Neural progenitor cell (in vitro differentiated cells): Measurements from ENCODE around the gene KIF18A. TPM values are rescaled to one million over a fixed set of nuclear protein-coding genes. Genes with fewer than 3 reads are reported as not detected.

Experiments used
- DNase-seq: peaks from one replicate; pipeline ENCODE4 v3.0.0-alpha.2; 2016; ENCODE audit warnings: low spot score
- H2AFZ ChIP-seq: fragments of 200-600 bp; sonication (generic); replicated peaks from 2 replicates; pipeline ENCODE4 v1.6.1; 2016; ENCODE audit warnings: antibody characterized with exemption
- H3F3A ChIP-seq: fragments of 200-600 bp; sonication (generic); 2 replicates; pipeline ENCODE4 v1.6.1; 2016; ENCODE audit warnings: antibody characterized with exemption, low read depth
- H3K27ac ChIP-seq: fragments of 200-600 bp; sonication (generic); 2 replicates; pipeline ENCODE4 v1.5.1; 2016; ENCODE audit warnings: mild to moderate bottlenecking
- H3K27me3 ChIP-seq: fragments of 200-600 bp; sonication (generic); 2 replicates; pipeline ENCODE4 v1.6.1; 2016; ENCODE audit warnings: mild to moderate bottlenecking, moderate library complexity
- H3K36me3 ChIP-seq: fragments of 200-600 bp; sonication (generic); 2 replicates; pipeline ENCODE4 v1.5.1; 2016
- H3K4me1 ChIP-seq: fragments of 200-600 bp; sonication (generic); 2 replicates; pipeline ENCODE4 v1.6.1; 2016; ENCODE audit warnings: mixed run types
- H3K4me2 ChIP-seq: fragments of 200-600 bp; sonication (generic); 2 replicates; pipeline ENCODE4 v1.6.1; 2016
- H3K4me3 ChIP-seq: fragments of 200-600 bp; sonication (generic); 2 replicates; pipeline ENCODE4 v1.5.1; 2016
- H3K79me2 ChIP-seq: fragments of 200-600 bp; sonication (generic); 2 replicates; pipeline ENCODE4 v1.6.1; 2016; ENCODE audit warnings: low read depth
- H3K9ac ChIP-seq: fragments of 200-600 bp; sonication (generic); 2 replicates; pipeline ENCODE4 v1.6.1; 2016
- H3K9me3 ChIP-seq: fragments of 200-600 bp; sonication (generic); 2 replicates; pipeline ENCODE4 v1.5.1; 2016; ENCODE audit warnings: low read depth
- H4K20me1 ChIP-seq: fragments of 200-600 bp; sonication (generic); 2 replicates; pipeline ENCODE4 v1.6.1; 2016; ENCODE audit warnings: low read depth
- H3K27ac Mint-ChIP-seq: 3 replicates; pipeline ENCODE4 v1.8.0; 2021; ENCODE audit warnings: mixed read lengths
- H3K27me3 Mint-ChIP-seq: 2 replicates; pipeline ENCODE4 v1.8.0; 2022; ENCODE audit warnings: low read depth, mild to moderate bottlenecking, inconsistent platforms, moderate library complexity, mixed read lengths; ENCODE audit not compliant: insufficient read depth
- H3K36me3 Mint-ChIP-seq: 3 replicates; pipeline ENCODE4 v1.8.0; 2021; ENCODE audit warnings: mixed read lengths
- H3K4me1 Mint-ChIP-seq: 3 replicates; pipeline ENCODE4 v1.8.0; 2021; ENCODE audit warnings: mixed read lengths
- H3K4me3 Mint-ChIP-seq: 3 replicates; pipeline ENCODE4 v1.8.0; 2021; ENCODE audit warnings: mild to moderate bottlenecking, moderate library complexity, mixed read lengths
- H3K9me3 Mint-ChIP-seq: 3 replicates; pipeline ENCODE4 v1.8.0; 2020; ENCODE audit warnings: mixed read lengths
- CTCF ChIP-seq: fragments of 200-600 bp; sonication (generic); IDR thresholded peaks from 2 replicates; pipeline ENCODE4 v1.5.1; 2017; ENCODE audit warnings: antibody characterized with exemption, mild to moderate bottlenecking
- EZH2 ChIP-seq: fragments of 200-600 bp; sonication (generic); IDR thresholded peaks from 2 replicates; pipeline ENCODE4 v1.6.1; 2017; ENCODE audit warnings: antibody characterized with exemption, mild to moderate bottlenecking, moderate library complexity
- EZH2phosphoT487 ChIP-seq: fragments of 200-600 bp; sonication (generic); IDR thresholded peaks from 2 replicates; pipeline ENCODE4 v1.6.1; 2017; ENCODE audit warnings: antibody characterized with exemption
- total RNA-seq: library from RNA; depleted of rRNA; stranded (reverse); fragments of >200 nt; gene quantifications from 2 replicates; pipeline ENCODE4 v1.2.3, GENCODE V29; 2015; ENCODE audit warnings: low replicate concordance

KIF18A gene
- total RNA-seq, 1 donor from 2014 or later: 84.5 TPM

- no peaks in the 10 kb centered on the region for H3K36me3 Mint-ChIP-seq
- no peaks in the 10 kb centered on the region for H3K4me1 Mint-ChIP-seq
- TF ChIP-seq EZH2phosphoT487: no peak
- no peak for TF ChIP-seq CTCF
- TF ChIP-seq EZH2: no peak
- Histone ChIP-seq H3K79me2 (peaks cover 10% of the 10 kb centered on the region), H3K4me1 (no peaks in the 10 kb centered on the region), H3K9me3 (no peaks in the 10 kb centered on the region), H3K27ac (no peak overlapping the region), H2AFZ (no peak overlapping the region), H3K27me3 (no peaks in the 10 kb centered on the region), H3F3A (no peaks in the 10 kb centered on the region), H3K4me2 (no peak overlapping the region), H3K4me3 (no peak overlapping the region), H3K36me3 (no peaks in the 10 kb centered on the region), H4K20me1 (peaks cover 7% of the 10 kb centered on the region), H3K9ac (no peak overlapping the region)
- H3K27me3 Mint-ChIP-seq: no peaks in the 10 kb centered on the region
- DNase-seq: no peak
- H3K4me3 Mint-ChIP-seq: no peak overlapping the region
- no peak overlapping the region for H3K27ac Mint-ChIP-seq
- H3K9me3 Mint-ChIP-seq: no peaks in the 10 kb centered on the region
Measured at GRCh38 chr11:28123151-28123581, 15.2 kb upstream of the KIF18A start.

GRCh38 chr11:28117712-28118111 lies 9.8 kb upstream of the KIF18A start:
- Histone ChIP-seq H3K27me3 (no peaks in the 10 kb centered on the region), H3K9me3 (no peaks in the 10 kb centered on the region), H3K36me3 (no peaks in the 10 kb centered on the region), H3K4me1 (no peaks in the 10 kb centered on the region), H3K9ac (no peak overlapping the region), H3K79me2 (peaks cover 22% of the 10 kb centered on the region), H3K4me2 (no peak overlapping the region), H2AFZ (no peak overlapping the region), H3K27ac (no peak overlapping the region), H3K4me3 (no peak overlapping the region), H4K20me1 (peaks cover 7% of the 10 kb centered on the region), H3F3A (no peaks in the 10 kb centered on the region)
- no peak overlapping the region for H3K4me3 Mint-ChIP-seq
- peaks cover 1% of the 10 kb centered on the region for H3K36me3 Mint-ChIP-seq
- TF ChIP-seq EZH2phosphoT487 (no peak), CTCF (no peak), EZH2 (no peak)
- no peak for DNase-seq
- no peak overlapping the region for H3K27ac Mint-ChIP-seq
- H3K4me1 Mint-ChIP-seq: no peaks in the 10 kb centered on the region
- no peaks in the 10 kb centered on the region for H3K9me3 Mint-ChIP-seq
- no peaks in the 10 kb centered on the region for H3K27me3 Mint-ChIP-seq

GRCh38 chr11:28114731-28115130 lies 6.8 kb upstream of the KIF18A start:
- DNase-seq: no peak
- Histone ChIP-seq H3K4me1 (peaks cover 8% of the 10 kb centered on the region), H3K9me3 (no peaks in the 10 kb centered on the region), H3K36me3 (no peaks in the 10 kb centered on the region), H2AFZ (no peak overlapping the region), H3K4me2 (no peak overlapping the region), H3K9ac (no peak overlapping the region), H3K4me3 (no peak overlapping the region), H3K79me2 (peaks cover 43% of the 10 kb centered on the region), H4K20me1 (peaks cover 4% of the 10 kb centered on the region), H3K27ac (no peak overlapping the region), H3F3A (peaks cover 6% of the 10 kb centered on the region), H3K27me3 (no peaks in the 10 kb centered on the region)
- Mint-ChIP-seq H3K4me3 (no peak overlapping the region), H3K36me3 (peaks cover 8% of the 10 kb centered on the region), H3K4me1 (peaks cover 20% of the 10 kb centered on the region), H3K27ac (no peak overlapping the region), H3K9me3 (no peaks in the 10 kb centered on the region), H3K27me3 (peaks cover 6% of the 10 kb centered on the region)
- no peak for TF ChIP-seq EZH2phosphoT487
- no peak for TF ChIP-seq EZH2
- no peak for TF ChIP-seq CTCF

GRCh38 chr11:28114116-28114515 lies 6.2 kb upstream of the KIF18A start:
- Histone ChIP-seq H3K27me3 (no peaks in the 10 kb centered on the region), H3K27ac (no peak overlapping the region), H3K9ac (no peak overlapping the region), H3K36me3 (no peaks in the 10 kb centered on the region), H3K4me1 (peaks cover 14% of the 10 kb centered on the region), H2AFZ (no peak overlapping the region), H3K4me2 (no peak overlapping the region), H4K20me1 (peaks cover 2% of the 10 kb centered on the region), H3K4me3 (no peak overlapping the region), H3K79me2 (peaks cover 47% of the 10 kb centered on the region), H3K9me3 (no peaks in the 10 kb centered on the region), H3F3A (peaks cover 13% of the 10 kb centered on the region)
- TF ChIP-seq CTCF (no peak), EZH2phosphoT487 (no peak), EZH2 (no peak)
- no peak overlapping the region for H3K4me3 Mint-ChIP-seq
- H3K9me3 Mint-ChIP-seq: no peaks in the 10 kb centered on the region
- peaks cover 6% of the 10 kb centered on the region for H3K27me3 Mint-ChIP-seq
- H3K27ac Mint-ChIP-seq: no peak overlapping the region
- peaks cover 8% of the 10 kb centered on the region for H3K36me3 Mint-ChIP-seq
- peaks cover 26% of the 10 kb centered on the region for H3K4me1 Mint-ChIP-seq
- DNase-seq: no peak
